Stimulated activated CD8-positive, alpha-beta memory T cell treated with anti-CD3 and anti-CD28 coated beads, Interleukin-4, amount 100 ng/mL, for 4 hours (primary cell): ENCODE results near the gene ICE1.
"Not testable (repeated sequence)": the region's sequence is repeated elsewhere in the genome, so short reads cannot be mapped to it uniquely, and the experiment has no call there.

Experiments
- DNase-seq, 2 donors: peaks; one replicate each; pipeline ENCODE4 v3.0.0-alpha.2; 2020; ENCODE audit warnings: low read depth in 2 of 2, low spot score in 1 of 2

ICE1 gene

DNA sequence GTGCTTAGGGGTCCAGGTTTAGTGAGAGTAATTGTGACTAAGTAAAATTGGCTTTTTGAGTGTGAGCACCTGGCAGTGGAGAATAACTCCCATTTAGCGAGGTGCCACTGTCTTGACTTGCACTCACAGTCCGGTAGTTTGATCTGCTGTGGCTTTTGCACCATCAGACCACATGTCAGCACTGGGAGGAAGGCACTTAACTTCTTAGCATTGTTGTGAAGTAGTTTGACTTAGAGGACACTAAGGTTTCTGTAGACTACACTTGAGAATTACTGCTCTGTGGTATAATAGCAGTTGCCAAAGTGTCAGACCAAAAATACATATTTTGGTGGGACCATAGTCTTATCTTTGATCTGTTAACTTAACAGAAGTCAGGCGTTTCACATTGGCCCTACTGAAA, 63.6 kb downstream of the ICE1 start:
- DNase-seq: no peak

- no peak for DNase-seq
Observed at GRCh38 chr5:5487585-5488360, 65.3 kb downstream of the ICE1 start.

DNA sequence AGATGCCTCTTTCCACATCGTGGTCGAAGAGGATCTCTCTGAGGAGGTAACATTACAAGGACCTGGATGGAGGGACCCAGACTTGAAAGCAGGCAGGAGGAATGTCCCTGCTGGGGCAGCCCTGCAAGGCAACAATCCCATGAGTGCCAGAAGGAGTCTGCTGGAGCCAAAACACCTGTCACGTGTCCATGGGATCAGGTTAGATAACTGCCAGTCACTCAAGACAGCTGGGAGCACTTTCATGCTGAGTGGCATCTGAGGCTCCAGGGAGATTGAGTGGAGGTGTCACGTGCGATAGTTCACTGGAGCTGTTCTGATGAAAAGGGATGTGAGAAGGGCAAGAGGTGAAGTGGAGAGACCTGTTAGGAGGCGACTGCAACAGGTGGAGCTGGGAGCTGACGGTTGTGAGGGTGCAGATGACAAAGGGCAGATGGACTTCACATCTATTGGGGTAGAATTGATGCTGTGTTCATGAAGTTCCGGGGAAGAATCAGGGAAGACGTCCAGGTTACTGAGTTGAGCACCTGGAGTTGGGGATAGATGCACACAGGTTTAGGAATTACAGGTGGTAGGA, 68.4 kb downstream of the ICE1 start:
- no peak for DNase-seq

DNA sequence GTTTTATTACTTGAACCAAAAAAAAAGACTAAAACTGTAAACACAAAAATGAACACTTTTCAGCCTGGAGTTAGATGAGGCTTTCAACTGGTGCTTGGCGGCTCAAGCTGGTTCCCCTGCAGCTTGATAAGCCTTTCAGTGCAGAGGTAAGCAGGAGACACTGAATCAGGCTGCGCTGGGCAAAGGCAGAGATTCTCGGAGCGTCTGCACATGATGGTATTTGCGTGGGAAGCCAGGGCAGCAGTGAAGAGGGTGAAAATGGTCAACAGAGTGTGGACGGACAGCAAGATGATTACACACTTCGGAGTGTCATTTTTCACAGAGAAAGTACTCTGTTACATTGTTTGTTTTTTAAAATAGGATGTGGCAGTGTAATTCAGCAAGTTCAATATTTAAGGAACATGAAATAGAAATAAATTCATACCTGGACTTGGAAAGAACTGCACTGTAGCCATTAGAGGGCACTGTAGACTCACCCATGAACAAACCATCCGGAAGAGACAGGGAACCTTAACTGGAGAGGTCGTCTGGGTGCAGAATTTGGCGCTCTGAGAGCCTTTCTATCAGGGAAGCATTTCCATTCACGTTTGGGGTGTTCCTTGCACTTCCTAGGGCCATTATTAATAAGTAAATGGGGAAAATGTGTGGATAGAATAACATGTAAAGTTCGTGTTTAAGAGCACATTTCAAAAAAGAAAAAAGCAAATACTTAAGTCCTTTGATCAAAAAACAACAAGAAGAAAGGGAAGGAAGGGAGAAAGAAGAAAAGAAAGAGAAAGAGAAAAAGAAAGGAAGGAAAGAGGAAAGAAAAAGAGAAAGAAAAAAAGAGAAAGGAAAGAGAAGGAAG, 69.8 kb downstream of the ICE1 start:
- DNase-seq: no peak

DNA sequence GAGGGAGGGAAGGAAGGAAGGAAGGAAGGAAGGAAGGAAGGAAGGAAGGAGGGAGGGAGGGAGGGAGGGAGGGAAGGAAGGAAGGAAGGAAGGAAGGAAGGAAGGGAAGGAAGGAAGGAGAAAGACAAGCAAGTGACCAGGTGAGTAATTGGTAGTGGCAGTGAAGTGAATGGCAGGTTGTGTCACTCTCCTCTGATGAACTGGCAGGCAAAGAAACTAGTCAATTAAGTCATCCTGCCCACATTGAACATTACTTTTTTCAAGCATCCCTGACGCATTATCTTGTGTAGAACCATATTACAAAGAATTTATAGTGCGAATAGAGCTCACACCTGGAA, 70.4 kb downstream of the ICE1 start:
- not testable (repeated sequence) for DNase-seq

- DNase-seq: peak; percentile 65
Observed at GRCh38 chr5:5494489-5495402, 72.3 kb downstream of the ICE1 start.

- no peak for DNase-seq
Observed at GRCh38 chr5:5497152-5497788, 74.8 kb downstream of the ICE1 start.

DNA sequence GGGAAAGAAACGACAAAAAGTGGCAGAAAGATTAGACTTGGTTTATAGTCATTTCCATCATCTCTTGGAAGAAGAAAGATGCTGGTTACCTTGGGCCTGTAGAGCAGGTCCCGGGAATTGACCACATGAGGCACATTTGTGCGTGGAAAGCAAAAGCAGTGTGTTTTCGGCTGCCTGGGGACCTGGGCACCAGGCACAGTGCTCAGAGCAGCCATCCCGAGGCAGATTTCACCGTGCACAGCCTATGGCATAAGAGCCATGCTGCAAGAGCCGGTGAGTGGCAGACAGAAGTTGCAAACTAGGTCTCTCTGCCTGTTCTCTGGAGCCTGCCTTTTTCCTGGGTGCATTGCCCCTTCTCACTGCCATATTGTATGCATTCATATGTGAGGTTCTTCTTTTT, 77.0 kb downstream of the ICE1 start:
- no peak for DNase-seq

DNA sequence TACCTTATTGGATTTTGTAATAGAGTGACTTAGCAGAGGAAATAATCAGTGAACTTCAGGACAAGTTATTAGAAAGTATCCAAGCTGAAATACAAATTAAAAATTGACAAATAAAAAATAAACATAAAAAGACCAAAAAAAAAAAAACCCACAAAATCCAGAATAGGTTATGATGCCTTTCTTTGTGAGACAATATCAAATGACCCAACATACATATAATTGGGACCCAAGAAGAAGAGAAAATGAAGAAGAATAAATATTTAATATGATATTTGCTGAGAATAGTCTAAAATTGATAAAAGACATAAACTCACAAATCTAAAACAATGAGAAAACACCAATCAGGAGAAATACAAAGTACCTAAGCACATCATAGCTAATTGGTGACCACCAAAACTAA, 81.8 kb downstream of the ICE1 start:
- DNase-seq: no peak

- DNase-seq: no peak
Observed at GRCh38 chr5:5505815-5506214, 83.3 kb downstream of the ICE1 start.

DNA sequence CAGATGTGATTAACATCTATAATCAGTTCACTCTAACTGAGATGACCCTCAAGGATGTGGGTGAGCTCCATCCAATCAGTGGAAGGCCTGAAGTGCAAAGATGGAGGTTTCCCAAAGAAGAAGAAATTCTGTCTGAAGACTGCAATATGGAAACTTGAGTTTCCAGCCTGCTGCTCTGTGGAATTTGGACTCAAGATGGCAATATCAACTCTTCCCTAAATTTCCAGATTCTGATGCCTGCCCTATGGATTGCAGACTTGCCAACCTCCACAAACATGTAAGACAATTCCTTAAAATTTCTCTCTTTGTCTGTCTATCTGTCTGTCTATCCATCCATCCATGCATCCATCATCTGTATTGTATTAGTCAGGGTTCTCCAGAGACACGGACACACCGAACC, 85.9 kb downstream of the ICE1 start:
- no peak for DNase-seq

DNA sequence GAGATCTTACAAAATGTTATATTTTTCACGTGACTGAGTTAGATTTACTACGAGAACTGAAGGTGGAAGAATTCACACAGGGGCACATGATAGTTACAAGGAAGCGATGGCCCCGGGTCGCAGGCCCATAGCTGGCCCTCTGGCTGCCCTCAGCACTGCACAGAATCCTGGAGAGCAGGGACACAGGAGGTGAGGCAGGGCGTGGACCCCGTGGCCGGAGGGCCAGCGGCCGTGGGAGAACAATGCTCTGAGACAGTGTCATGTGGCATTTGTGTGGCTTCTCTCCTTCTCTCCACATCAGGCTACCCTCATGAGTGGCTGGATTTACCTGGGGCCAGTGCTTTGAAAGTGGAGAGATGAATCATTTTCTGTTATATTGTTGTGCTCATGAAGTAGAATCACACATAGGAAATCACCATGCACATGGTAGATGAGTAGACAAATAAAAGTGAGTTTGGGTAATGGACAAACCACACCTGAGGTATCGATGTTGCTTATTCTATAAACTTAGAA, 89.5 kb downstream of the ICE1 start:
- no peak for DNase-seq

DNA sequence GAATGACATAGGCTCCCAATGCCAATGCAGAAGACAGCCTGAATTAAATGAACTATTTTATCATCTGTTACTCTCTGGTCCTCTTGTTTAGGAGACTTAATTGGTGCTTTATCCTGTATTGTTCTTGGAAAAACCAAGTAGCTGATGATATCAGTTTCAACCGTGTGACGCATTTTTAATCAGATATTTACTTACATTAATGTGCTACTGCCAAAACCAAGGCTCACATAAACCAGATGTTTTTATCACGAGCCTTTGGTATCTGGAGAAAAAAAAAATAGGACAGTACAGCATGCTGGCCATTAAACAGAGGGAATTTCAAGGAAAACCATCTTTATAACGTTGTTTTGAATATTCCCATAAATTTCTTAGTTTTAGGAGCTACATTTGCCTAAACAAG, 90.1 kb downstream of the ICE1 start:
- DNase-seq: no peak

DNA sequence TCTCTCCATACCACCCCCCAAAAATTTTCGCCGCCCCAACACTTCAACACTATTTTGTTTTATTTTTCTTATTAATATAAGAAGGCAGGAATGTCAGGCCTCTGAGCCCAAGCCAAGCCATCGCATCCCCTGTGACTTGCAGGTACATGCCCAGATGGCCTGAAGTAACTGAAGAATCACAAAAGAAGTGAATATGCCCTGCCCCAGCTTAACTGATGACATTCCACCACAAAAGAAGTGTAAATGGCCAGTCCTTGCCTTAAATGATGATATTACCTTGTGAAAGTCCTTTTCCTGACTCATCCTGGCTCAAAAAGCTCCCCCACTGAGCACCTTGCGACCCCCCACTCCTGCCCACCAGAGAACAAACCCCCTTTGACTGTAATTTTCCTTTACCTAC, 98.1 kb downstream of the ICE1 start:
- DNase-seq: not testable (repeated sequence)

- no peak for DNase-seq
Observed at GRCh38 chr5:5521029-5521428, 98.6 kb downstream of the ICE1 start.

DNA sequence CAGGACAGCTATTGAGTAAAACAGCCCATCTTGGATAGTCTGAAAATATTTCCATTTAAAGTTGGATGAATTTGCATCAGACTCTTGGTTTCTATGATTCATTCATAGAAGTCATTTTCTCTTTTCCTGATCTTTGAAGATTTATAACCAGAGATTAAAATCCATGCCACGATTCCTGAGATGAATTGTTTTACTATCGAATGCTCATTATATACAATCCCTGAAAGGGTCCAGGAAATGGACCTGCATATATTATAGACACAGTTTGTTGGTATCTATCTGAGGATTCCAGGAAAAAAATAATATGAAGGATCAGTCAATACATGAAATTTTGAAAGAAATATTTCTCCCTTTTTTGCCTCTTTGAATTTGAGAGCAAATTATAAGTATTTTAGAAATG, 99.0 kb downstream of the ICE1 start:
- DNase-seq: no peak

GRCh38 chr5:5522336-5522735, 99.9 kb downstream of the ICE1 start:
- no peak for DNase-seq

DNA sequence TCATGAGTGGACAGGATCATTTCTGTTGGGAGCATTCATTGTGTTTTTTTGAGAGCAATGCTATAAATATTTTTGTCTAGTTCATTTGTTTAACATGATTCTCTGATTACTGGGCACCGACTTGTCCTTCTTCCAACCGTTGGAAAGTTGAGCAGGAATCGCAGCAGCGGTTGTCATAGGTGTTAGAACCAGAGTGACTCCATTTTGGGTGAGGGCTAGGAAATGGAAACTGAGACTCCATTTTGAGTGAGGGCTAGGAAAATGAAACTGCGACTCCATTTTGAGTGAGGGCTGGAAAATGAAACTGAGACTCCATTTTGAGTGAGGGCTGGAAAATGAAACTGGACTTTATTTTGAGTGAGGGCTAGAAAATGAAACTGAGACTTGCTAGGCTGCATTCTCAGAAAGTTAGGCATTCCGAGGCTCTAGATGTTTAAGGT, 100.6 kb downstream of the ICE1 start:
- DNase-seq: no peak

GRCh38 chr5:5524327-5524726, 101.8 kb downstream of the ICE1 start:
- DNase-seq: no peak

GRCh38 chr5:5531371-5531770, 108.9 kb downstream of the ICE1 start:
- no peak for DNase-seq
